OCI-LY1 (cell line): Measurements from ENCODE around the gene PLEK.
A peak's percentile ranks its signal among the peaks of the same experiment; 100 is the strongest.

Source experiments
- H2AFZ ChIP-seq: fragments of 200-600 bp; sonication (generic), shearing (Covaris generic); 2 replicates; pipeline ENCODE4 v1.6.0; 2014; ENCODE audit warnings: antibody characterized with exemption, mild to moderate bottlenecking, low read length
- H3F3A ChIP-seq: fragments of 200-600 bp; sonication (generic), shearing (Covaris generic); 2 replicates; pipeline ENCODE4 v1.6.0; 2014; ENCODE audit warnings: mild to moderate bottlenecking, antibody characterized with exemption, low read length, moderate library complexity; ENCODE audit not compliant: insufficient read depth
- H3K27ac ChIP-seq: fragments of 200-600 bp; sonication (generic); 2 replicates; pipeline ENCODE4 v1.5.1; 2014; ENCODE audit warnings: low read length, mixed run types, mild to moderate bottlenecking, low read depth; ENCODE audit not compliant: poor library complexity, severe bottlenecking
- H3K27me3 ChIP-seq: fragments of 200-600 bp; sonication (generic); 2 replicates; pipeline ENCODE4 v1.6.0; 2014; ENCODE audit warnings: antibody characterized with exemption, mild to moderate bottlenecking, low read length, moderate library complexity; ENCODE audit not compliant: insufficient read depth
- H3K36me3 ChIP-seq: fragments of 200-600 bp; sonication (generic); 2 replicates; pipeline ENCODE4 v1.6.1; 2014; ENCODE audit warnings: mild to moderate bottlenecking, antibody characterized with exemption, low read length, moderate library complexity, mixed read lengths; ENCODE audit not compliant: insufficient read depth
- H3K4me1 ChIP-seq: fragments of 200-600 bp; sonication (generic); 2 replicates; pipeline ENCODE4 v1.5.1; 2014; ENCODE audit warnings: mild to moderate bottlenecking, low read length, moderate library complexity; ENCODE audit not compliant: insufficient read depth, severe bottlenecking
- H3K4me2 ChIP-seq: fragments of 200-600 bp; sonication (generic), shearing (Covaris generic); 2 replicates; pipeline ENCODE4 v1.6.1; 2014; ENCODE audit warnings: low read length
- H3K4me3 ChIP-seq: fragments of 200-600 bp; sonication (generic); 2 replicates; pipeline ENCODE4 v1.5.1; 2014; ENCODE audit warnings: low read length, low read depth, mild to moderate bottlenecking, mixed read lengths; ENCODE audit not compliant: poor library complexity, severe bottlenecking
- H3K79me2 ChIP-seq: fragments of 200-600 bp; shearing (Covaris generic); 2 replicates; pipeline ENCODE4 v1.6.1; 2016; ENCODE audit warnings: mixed run types, low read length, mixed read lengths; ENCODE audit not compliant: insufficient read depth
- H3K9ac ChIP-seq: fragments of 200-600 bp; sonication (generic), shearing (Covaris generic); 2 replicates; pipeline ENCODE4 v1.6.1; 2014; ENCODE audit warnings: mild to moderate bottlenecking, low read length, mixed read lengths
- H3K9me2 ChIP-seq: fragments of 200-600 bp; sonication (generic), shearing (Covaris generic); 2 replicates; pipeline ENCODE4 v1.6.1; 2014; ENCODE audit warnings: low read depth, mild to moderate bottlenecking, low read length, mixed read lengths
- H3K9me3 ChIP-seq: fragments of 200-600 bp; shearing (Covaris generic); 2 replicates; pipeline ENCODE4 v1.6.1; 2014; ENCODE audit warnings: low read length, mixed read lengths
- H4K20me1 ChIP-seq: fragments of 200-600 bp; sonication (generic), shearing (Covaris generic); 2 replicates; pipeline ENCODE4 v1.6.0; 2016; ENCODE audit warnings: mild to moderate bottlenecking, low read length; ENCODE audit not compliant: insufficient read depth
- EZH2 ChIP-seq: fragments of 200-600 bp; sonication (generic), shearing (Covaris generic); IDR thresholded peaks from 2 replicates; pipeline ENCODE4 v1.8.0; 2017; ENCODE audit warnings: borderline replicate concordance, mixed run types, mild to moderate bottlenecking, antibody characterized with exemption, low read length, moderate library complexity, mixed read lengths
- TF ChIP-seq, protein P1 (sequence below): fragments of 200-600 bp; sonication (generic), shearing (Covaris generic); IDR thresholded peaks from 2 replicates; pipeline ENCODE4 v1.5.1; 2017; ENCODE audit warnings: mild to moderate bottlenecking, antibody characterized with exemption, low read length, moderate library complexity, mixed read lengths

Gene PLEK

DNA sequence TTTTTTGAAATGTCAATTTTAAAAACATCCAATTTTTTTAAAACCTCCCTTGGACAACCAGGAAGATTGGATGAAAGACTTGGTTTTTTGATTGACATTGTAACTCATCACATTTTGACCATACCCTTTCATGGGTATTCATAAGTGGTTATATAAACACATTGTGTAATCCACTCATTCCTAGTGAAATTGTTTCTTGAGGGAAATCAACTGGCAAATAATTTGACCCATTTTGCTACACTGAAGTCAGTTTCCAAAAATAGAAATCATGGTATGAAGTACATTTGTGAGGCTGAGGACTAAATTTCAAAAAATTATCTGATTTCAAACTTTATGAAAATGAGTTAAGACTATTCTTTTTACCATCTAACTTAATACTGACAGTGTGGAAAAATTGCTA is 70.5 kb downstream of the PLEK start:
- H4K20me1 ChIP-seq, result no peaks in the 10 kb centered on the region
- H3K4me2 ChIP-seq, result no peak overlapping the region
- H3K4me3 ChIP-seq, result no peak overlapping the region
- no peaks in the 10 kb centered on the region for H3K9me2 ChIP-seq
- H3K79me2 ChIP-seq, result no peaks in the 10 kb centered on the region
- H2AFZ ChIP-seq, result peak overlapping the region; percentile 13; the same call in 1 of the 2 replicates
- no peak overlapping the region for H3K9ac ChIP-seq
- no peaks in the 10 kb centered on the region for H3K27me3 ChIP-seq
- TF ChIP-seq, protein P1, sequence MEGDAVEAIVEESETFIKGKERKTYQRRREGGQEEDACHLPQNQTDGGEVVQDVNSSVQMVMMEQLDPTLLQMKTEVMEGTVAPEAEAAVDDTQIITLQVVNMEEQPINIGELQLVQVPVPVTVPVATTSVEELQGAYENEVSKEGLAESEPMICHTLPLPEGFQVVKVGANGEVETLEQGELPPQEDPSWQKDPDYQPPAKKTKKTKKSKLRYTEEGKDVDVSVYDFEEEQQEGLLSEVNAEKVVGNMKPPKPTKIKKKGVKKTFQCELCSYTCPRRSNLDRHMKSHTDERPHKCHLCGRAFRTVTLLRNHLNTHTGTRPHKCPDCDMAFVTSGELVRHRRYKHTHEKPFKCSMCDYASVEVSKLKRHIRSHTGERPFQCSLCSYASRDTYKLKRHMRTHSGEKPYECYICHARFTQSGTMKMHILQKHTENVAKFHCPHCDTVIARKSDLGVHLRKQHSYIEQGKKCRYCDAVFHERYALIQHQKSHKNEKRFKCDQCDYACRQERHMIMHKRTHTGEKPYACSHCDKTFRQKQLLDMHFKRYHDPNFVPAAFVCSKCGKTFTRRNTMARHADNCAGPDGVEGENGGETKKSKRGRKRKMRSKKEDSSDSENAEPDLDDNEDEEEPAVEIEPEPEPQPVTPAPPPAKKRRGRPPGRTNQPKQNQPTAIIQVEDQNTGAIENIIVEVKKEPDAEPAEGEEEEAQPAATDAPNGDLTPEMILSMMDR, result no peak
- no peak for TF ChIP-seq EZH2
- no peaks in the 10 kb centered on the region for H3K36me3 ChIP-seq
- no peaks in the 10 kb centered on the region for H3F3A ChIP-seq
- H3K9me3 ChIP-seq, result peaks cover 15% of the 10 kb centered on the region
- H3K27ac ChIP-seq, result no peak overlapping the region
- peaks cover 41% of the 10 kb centered on the region for H3K4me1 ChIP-seq

DNA sequence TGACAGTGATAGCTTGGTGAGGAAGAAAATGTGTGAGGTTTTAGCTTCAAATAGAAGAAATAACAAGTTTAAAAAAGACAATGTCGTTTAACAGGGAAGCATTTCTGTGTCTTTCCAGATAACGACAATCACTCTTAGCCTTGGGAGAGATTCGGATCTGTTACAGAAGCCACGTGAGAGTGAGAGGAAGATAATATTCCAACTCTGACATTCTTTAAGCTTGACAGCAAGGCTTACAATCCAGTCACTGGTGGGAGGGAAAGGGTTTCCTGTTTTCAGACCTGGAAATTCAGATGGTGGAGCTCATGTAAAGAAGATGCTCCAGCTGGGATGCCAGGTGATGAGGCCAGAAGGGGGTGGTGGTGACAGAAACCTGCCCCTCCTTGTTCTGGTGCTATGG is 71.2 kb downstream of the PLEK start:
- no peaks in the 10 kb centered on the region for H3K9me2 ChIP-seq
- H4K20me1 ChIP-seq, result no peaks in the 10 kb centered on the region
- H3K4me1 ChIP-seq, result peaks cover 48% of the 10 kb centered on the region
- TF ChIP-seq EZH2, result no peak
- TF ChIP-seq, protein P1, result no peak
- H3K4me3 ChIP-seq, result no peak overlapping the region
- H3K27ac ChIP-seq, result peak overlapping the region; percentile 33
- H3K27me3 ChIP-seq, result no peaks in the 10 kb centered on the region
- H3K36me3 ChIP-seq, result no peaks in the 10 kb centered on the region
- no peak overlapping the region for H3K4me2 ChIP-seq
- no peaks in the 10 kb centered on the region for H3F3A ChIP-seq
- peaks cover 15% of the 10 kb centered on the region for H3K9me3 ChIP-seq
- H3K79me2 ChIP-seq, result no peaks in the 10 kb centered on the region
- H3K9ac ChIP-seq, result no peak overlapping the region
- no peak overlapping the region for H2AFZ ChIP-seq

DNA sequence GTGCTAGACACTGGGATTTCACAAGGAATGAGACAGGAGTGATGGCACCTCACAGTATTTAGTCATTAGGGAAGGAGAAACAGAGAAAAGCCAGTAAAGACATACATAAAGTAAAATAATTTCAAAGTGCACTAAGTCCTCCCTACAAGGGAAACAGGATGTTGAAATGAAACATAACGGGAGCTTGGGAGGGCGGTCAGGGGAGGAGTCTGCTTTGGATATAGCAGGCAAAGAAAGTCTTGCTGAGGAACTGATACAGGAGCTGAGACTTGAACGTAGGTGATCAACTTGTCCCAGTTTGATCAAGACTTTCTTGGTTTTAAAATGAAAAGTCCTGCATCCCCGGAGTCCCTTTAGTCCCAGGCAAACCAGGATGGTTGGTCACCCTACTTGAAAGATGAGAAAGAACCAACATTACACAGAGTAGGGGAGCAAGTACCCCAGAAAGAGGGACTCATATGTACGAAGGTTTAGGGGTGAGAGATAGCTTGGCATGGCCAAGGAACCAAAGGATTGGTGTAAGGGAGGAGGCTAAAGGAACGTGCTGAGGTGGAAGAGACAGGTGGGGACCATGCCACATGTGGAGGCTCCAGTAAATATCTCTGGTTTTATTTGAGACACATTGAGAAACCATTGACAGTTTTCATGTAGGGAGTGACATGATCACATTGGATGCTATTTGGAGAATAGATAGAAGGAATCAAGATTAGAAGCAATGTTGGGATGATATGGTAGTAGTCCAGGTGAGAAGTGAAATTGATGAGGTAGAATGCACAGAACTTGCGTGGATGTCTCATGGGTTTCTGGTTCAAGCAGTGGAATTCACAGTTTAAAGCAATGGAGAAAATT is 73.6 kb downstream of the PLEK start:
- H4K20me1 ChIP-seq, result no peaks in the 10 kb centered on the region
- H3K27me3 ChIP-seq, result no peaks in the 10 kb centered on the region
- no peak overlapping the region for H3K4me3 ChIP-seq
- no peak overlapping the region for H3K4me2 ChIP-seq
- no peak overlapping the region for H3K9ac ChIP-seq
- H3K79me2 ChIP-seq, result no peaks in the 10 kb centered on the region
- H3K4me1 ChIP-seq, result peaks cover 52% of the 10 kb centered on the region
- H3K36me3 ChIP-seq, result no peaks in the 10 kb centered on the region
- no peak overlapping the region for H3K27ac ChIP-seq
- peak overlapping the region; percentile 16; the same call in 1 of the 2 replicates for H2AFZ ChIP-seq
- H3F3A ChIP-seq, result no peaks in the 10 kb centered on the region
- H3K9me2 ChIP-seq, result no peaks in the 10 kb centered on the region
- no peaks in the 10 kb centered on the region for H3K9me3 ChIP-seq
- TF ChIP-seq, protein P1, result no peak
- no peak for TF ChIP-seq EZH2
